HG03442 (cell line): ENCODE measurements around the gene ANKRD34B.
"Not testable (repeated sequence)": the region's sequence is repeated elsewhere in the genome, so short reads cannot be mapped to it uniquely, and the experiment has no call there.

Experiments used
- ATAC-seq: cut with Tn5 transposase; IDR thresholded peaks from one replicate; pipeline ENCODE4 v1.9.1; 2021; ENCODE audit warnings: mild to moderate bottlenecking, moderate library complexity; ENCODE audit not compliant: unreplicated experiment

ANKRD34B gene

DNA sequence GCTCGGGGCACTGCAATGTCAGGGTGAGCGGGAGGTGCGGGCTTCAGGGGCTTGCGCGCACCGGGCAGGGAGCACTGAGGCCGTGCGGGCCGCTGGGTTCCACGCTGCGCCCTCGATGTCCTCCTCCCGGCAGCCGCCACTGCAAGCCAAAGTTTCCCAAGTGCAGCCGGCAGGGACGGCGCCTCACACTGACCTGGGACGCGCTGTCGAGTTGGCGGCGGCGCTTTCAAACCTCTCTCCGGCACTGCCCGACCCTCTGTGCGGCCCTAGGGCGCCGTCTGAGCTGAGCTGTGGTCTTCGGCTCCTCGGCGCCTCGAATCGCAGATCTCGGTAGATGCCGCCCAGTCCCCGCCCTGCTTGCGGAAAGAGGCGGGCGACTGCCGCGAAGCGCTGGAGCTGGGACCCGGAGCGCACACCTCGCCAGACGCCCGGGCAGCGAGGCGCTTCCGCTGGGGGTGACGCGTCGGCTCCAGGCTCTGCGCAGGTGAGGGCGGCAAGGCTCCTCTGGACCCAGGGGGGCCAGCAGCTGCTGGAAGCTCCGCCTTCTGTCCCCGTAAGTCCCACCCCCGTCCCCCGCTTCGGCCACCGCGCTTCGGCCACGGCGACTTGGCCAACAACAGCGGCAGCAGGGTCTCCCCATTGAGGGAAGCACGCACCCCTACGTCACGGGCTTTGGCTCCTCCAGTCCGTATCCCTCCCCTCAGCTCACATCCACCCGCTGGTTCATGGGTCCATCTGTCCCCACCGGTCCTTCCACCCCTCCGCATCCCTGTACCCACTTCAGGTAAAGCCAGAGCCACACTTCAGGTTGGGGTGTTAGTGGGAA is at the start of gene ANKRD34B:
Gene ANKRD34B (minus strand): TSS at position 320 of the 826 bp plus-strand sequence. CDS start 10,261 bp downstream, outside the sequence.
- ATAC-seq: no peak

DNA sequence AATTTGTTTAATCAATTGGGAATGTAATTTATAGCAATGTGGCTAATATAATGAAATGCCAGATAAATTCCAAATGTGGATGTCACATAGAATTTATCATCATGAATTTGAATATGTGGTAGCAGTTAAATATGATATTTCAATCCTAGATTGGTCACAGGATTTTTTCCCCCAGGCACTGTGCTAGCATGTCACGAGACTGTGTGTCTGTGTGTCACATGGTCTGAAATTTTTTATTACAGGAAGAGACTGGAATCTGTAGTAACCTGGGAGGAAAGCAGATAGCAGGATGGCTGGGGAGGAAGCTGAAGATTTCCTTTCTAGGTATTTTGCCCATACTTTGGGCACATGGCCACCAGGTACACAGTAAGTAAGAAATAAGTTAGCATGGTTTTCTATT is 49.0 kb upstream of the ANKRD34B start:
- no peak for ATAC-seq

DNA sequence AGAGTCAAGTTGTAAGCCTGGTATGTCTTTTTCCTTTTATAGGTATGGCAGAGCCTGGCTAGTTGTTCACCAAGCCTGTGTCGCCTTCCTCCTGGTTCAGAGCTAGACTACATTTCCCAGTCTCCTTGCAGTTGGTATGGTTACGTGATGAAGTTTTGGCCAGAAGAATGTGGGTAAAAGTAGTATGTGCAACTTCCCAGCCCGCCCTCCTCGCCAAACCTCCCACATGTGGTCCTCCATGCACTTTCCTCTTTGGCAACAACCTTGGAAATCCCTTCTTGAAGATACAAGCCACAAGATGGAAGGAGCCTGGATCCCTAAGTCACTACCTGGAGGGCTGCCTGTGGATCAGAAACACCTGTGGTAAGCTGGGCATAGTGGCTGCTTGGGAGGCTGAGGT is 48.4 kb upstream of the ANKRD34B start:
- ATAC-seq: no peak

DNA sequence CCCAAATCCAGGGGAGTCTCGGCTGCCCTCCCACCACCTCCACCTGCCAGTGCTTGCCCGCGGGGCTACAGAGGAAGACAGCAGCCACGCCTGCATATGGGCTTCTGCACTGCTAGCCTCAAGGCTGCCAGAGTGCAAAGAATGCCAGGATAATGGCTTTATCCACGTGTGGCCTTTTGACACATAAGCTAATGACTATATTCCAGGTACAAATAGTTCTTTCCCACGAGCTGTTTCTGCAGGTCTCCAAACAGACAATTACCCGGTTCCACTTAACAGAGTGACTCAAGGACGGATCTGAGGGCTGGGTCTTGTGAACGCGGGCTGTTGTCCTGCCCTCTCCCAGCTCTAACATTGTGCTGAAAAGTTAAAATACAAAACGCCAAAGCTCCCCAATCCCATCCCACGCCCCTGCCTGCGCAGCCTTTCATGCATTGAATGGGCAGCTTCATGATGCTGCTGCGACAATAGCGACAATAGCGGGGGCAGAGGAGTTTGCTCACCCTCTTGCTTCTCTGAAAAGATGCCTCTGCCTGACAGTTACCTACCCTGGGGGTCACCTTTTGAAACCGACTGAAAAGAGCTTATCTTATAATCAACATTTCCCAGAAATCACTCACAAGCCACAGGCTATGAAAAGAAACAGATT is 45.3 kb upstream of the ANKRD34B start:
- ATAC-seq: no peak

DNA sequence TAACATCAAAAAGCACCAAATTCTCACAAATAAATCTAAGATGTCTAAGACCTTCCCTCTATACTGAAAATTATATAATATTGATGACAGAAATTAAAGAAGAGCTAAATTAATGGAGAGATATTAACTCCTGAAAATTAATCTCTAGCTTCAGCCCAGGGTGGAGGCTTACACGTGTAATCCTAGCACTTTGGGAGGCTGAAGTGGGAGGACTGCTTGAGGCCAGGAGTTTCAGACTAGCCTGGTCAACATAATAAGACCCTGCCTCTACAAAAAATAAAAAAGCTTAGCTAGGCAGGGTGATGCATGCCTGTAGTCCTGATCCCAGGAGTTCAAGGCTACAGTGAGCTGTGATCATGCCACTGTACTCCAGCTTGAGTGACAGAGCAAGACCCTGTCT is 39.6 kb upstream of the ANKRD34B start:
- no peak for ATAC-seq

DNA sequence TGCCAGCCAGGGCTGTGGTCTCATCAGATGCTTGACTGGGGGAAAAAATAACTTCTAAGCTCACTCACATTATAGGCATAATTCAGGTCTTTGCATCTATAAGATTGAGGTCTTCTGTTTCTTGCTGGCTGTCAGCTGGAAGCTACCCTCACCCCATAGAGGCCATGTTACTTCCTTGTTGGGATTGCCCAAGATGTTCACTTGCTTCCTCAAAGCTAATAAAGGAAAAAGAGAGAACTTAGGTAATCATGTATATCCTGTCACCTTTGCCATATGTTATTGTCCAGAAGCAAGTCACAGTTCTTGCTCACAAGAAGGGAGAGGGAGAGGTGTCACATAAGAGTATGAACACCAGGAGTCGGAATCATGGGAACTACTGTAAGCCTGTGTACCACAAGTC is 38.7 kb upstream of the ANKRD34B start:
- ATAC-seq: no peak

DNA sequence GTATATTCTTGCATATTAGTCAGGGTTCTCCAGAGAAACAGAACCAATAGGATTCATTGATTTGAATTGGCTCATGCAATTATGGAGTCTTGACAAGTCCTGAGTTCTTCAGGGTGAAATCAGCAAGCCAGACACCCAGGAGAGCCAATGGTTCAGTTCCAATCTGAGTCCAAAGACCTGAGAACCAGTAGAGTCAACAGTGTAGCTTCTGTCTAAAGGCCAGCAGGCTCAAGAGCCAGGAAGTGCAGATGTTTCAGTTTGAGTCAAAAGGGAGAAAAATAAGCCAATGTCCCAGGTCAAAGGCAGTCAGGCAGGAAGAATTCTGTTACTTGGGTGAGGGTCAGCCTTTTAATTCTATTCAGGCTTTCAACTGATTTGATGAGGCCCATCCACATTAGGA is 37.8 kb upstream of the ANKRD34B start:
- no peak for ATAC-seq

DNA sequence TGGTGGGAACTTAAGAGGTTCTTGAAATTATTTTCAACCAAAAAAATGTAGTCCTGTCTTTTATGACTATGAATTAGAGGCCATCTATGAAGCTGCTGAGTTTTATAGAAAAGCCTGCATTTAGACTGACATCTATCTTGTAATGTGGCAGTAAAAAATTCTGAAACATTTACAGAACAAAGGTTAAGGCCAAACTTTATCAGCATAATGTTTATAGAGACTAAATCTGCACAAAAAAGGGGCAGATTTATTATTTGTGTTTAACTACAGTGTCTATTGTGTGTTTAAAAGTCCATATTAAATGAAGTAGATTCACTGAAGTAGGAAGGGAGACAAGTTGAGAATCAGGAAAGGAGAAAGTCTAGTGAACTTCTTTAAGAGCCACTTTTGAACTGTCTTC is 37.3 kb upstream of the ANKRD34B start:
- no peak for ATAC-seq

DNA sequence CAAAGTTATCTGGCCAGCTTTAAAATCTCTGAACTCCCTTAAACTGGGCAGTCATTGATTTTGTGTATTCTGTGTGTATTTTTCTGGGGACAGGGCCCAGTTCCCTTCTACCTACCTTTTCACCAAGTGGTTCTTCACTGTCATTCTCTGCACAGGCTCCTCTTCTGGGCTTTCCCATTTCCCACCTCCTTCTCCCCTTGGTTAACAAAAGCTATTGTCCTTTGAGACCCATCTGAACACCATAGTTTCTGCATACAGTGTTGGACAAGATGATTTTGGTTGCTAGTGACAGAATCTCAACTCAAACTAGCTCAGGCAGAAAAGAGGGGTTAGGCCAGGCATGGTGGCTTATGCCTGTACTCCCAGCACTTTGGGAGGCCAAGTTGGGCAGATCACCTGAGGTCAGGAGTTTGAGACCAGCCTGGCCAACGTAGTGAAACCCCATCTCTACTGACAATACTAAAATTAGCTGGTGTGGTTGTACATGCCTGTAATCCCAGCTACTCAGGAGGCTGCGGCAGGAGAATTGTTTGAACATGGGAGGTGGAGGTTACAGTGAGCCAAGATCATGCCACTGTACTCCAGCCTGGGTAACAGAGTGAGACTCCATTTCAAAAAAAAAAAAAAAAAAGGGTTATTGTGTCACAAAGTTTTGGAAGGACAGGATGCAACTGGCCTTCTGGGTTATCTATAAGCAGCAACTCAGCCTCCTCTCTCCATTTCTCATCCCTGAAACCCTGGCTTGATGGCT is 31.0 kb upstream of the ANKRD34B start:
- no peak for ATAC-seq

DNA sequence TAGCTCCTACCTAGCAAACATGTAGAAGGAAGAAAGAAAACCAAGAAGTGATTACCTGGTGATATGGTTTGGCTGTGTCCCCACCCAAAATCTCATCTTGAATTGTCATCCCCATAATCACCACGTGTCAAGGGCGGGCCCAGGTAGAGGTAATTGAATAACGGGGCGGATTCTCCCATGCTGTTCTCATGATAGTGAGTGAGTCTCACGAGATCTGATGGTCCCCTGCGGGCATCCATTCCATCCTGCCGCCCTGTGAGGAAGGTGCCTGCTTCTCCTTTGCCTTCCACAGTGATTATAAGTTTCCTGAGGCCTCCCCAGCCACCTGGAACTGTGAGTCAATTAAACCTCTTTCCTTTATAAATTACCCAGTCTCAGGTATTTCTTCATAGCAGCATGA is 27.4 kb upstream of the ANKRD34B start:
- no peak for ATAC-seq

DNA sequence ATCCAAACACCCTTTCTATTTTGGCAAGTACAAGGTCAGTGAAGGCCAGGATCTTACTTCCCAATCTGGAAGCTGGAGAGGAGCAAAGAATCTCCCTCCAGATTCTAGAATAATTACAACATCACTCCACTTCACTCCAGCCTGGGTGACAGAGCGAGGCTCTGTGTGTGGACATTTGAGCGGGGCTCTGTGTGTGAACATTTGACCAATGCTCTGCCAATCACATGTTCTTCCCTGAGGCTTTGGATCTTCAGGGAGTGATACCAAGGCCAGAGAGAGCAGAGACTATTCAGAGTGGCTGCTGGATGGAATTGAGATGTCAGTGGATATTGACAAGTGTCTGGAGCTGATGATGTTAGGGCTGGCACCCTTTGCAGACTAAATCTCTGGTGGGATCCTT is 24.7 kb upstream of the ANKRD34B start:
- no peak for ATAC-seq

DNA sequence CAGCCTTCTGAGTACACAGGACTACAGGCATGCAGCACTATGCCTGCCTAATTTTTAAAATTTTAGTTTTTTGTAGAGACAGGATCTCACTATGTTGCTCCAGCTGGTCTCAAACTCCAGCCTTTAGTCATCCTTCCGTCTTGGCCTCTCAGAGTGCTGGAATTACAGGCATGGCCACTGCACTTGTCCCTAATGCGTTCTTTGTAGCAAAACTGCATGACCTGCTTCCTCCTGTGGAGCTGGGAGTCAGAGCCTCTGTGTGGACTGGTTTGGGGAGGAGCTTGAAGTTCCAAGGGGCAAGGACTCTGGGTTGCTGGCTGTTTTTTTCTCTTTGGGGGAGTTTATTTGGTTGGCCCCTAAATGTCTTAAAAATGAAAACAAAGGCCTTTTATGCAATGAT is 22.7 kb upstream of the ANKRD34B start:
- no peak for ATAC-seq

DNA sequence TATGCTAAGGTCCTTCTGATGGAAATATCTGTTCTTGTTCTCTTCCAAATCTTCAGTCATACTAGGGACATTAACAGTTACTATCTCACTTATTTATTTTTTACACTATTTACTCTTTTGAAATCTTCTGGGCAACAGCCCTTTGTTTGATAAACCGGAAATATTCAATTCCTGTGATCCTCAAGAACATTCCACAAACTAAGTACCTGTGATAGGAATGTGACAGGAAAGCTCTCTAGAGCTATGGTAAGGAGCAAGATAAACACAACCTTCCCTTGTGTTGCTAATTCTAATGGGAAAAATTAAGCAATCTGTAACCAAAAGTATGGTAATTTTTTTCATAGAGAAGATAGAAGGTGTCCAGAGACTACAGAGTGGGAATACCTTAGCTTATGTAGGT is 22.0 kb upstream of the ANKRD34B start:
- no peak for ATAC-seq

DNA sequence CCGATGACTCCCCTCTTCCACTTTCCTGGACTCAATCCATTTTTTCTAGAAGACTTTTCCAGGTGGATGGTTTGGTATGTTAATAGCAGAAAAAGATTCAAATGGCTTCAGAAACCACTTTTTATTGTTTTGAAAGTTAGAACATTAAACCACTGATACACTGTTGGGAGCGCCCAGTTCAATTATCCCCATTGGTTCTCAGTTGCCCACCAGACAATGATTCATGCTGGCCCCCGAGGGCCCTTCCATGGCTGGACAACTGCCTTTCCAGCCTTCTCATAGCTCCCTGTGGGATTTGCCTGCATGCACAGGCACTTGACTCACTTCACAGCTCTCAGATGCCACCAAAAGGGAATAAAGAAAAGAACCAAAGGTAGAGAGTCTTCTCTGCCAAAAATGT is 21.3 kb upstream of the ANKRD34B start:
- ATAC-seq: no peak

DNA sequence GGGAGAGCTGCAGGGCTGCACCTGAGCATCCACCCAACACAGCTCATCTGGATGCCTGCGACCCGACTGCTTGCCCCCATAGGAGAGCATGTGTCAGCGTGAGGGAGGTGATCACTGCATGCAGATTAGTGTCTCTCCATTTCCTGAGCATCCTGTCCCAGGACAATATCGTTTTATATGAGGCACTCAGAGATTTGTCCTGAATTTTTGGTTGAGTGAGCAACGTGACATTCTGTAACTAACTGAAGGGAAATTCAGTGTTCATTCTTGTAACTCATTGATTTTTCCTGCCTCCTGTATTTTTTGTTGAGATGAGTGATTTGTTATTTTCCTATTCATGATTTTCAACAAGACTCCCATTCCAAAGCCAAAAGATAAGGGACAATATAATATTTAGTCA is 20.7 kb upstream of the ANKRD34B start:
- no peak for ATAC-seq

DNA sequence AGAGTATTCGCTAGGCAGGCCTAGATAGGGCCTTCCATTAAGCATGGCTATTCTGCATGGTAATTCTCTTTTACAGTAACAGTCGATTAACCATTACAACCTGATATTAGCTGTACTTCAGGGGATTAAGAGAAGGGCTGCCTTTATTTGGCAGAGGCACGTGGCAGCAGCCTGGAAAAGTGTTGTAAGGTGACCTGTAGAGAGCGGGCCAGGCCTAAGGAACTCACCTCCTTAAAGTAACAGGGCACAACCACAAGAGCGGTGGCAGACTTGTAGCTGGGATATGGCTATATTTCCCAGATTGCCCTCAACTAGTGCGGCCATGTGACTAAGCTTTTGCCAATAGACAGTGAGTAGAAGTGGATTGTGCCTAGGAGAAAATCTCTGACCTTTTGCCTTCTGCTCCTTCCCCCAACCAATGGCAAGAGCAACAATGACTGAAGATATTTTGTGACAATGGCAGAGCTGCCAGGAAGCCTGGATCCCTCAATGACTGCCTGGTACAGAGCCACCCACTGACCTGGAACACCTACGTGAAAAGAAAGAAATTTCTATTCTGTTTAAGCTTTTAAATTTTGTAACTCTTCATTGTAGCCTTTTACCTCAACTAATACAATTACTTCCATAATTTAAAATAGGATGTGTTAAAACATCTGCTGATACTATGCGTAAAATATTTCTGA is 18.9 kb upstream of the ANKRD34B start:
- ATAC-seq: no peak

DNA sequence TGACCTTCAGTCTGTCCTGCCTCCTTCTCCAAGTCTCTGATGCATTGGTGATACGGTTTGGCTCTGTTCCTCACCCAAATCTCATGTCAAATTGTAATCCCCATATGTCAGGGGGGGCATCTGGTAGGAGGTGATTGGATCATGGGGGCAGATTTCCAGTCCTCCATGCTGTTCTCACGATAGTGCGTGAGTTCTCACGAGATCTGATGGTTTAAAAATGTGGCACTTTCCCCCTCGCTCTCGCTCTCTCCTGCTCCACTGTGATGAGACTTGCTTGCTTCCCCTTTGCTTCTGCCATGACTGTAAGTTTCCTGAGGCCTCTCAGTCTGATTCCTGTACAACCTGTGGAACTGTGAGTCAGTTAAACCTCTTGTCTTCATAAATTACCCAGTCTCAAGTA is 14.7 kb upstream of the ANKRD34B start:
- no peak for ATAC-seq

DNA sequence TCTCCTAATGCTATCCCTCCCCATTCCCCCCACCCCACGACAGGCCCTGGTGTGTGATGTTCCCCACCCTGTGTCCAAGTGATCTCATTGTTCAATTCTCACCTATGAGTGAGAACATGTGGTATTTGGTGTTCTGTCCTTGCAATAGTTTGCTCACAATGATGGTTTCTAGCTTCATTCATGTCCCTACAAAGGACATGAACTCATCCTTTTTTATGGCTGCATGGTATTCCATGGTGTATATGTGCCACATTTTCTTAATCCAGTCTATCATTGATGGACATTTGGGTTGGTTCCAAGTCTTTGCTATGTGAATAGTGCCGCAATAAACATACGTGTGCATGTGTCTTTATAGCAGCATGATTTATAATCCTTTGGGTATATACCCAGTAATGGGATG is 10.2 kb upstream of the ANKRD34B start:
- not testable (repeated sequence) for ATAC-seq

DNA sequence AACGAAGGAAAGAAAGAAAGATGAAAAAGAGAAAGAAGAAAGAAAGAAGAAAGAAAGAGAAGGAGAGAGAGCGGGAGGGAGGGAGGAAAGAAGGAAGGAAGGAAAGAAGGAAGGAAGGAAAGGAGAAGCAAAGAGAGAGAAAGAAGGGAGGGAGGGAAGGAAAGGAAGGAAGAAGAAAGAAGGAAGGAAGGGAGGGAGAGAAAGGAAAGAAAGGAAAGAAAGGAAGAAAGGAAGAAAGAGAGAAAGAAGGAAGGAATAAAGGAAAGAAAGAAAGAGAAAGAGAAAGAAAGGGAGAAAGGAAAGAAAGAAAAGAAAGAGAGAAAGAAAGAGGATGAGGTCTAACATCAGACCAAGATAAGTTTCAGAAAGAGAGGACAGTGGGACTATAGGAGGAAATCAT is 9.0 kb upstream of the ANKRD34B start:
- ATAC-seq: no peak

DNA sequence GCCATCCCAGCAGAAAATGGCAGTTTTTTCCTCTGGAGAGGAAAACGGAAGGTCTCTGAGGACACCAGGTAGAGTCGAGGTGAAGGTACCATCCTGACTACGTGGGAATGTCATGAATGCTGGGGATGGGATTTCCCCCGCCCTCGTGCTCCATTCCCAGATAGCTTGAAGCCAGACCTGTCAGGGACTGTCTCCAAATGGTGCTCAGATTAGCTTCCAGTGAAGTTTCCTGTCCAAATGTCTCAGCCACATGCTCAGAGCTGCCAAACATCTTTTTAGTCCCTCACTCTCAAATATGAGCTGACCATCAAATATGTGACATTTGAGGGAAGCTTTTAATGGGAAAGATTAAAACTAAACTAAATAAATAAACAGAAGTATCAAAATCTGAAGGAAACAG is 7.6 kb upstream of the ANKRD34B start:
- no peak for ATAC-seq

DNA sequence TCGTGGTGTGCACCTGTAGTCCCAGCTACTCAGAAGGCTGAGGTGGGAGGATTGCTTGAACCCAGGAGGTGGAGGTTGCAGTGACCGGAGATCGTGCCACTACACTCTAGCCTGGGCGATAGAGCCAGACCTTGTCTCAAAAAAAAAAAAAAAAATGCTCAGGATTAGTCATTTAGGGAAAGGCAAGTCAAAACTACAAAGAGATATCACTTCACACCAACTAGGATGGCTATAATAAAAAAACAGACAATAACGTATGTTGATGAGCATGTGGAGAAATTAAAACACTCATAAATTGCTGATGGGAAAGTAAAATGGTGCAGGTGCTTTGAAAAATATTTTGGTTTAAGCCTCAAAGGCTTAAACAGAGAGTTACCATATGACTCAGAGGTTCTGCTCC is 6.3 kb upstream of the ANKRD34B start:
- no peak for ATAC-seq
